Measurements from ENCODE around the gene TRMO. TPM values are rescaled to one million over a fixed set of nuclear protein-coding genes. Genes with fewer than 3 reads are reported as not detected.

The TRMO gene
- total and polyA plus RNA-seq, 2 donors (not counting 1 experiment from before 2014, with no cell fraction given): 12.9 to 15.8 TPM

DNA sequence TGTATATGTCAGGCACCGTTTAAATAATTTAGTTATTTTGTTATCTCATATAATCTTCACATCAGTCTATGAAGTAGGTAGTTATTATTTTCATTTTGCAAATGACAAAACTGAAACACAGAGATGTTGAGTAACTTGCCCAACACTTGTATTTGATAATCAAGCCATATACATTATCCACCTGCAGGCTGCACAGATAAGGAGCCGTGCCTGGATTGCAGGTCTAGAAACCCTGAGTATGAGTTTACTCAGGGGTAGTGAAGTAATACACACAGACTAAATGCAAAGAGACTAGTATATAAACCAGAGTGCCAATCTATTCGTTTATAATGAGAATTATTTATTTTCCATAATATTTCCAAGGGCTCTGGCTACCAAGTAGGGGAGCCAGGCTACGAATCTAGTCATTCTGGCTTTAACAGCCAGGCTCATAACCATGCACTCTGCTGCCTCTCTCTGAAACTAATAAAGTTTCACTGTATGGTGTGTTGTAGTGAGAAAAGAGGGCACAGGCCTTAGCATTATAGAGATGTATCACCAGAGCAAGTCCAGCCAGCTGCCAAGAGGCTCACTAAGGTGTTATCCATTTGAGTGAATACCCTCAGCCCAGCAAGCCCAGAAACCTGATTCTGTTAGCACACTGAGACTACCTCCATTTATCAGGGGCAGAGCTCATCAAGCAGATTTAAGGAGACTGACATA is 11.1 kb upstream of the TRMO start:
- Histone ChIP-seq H3K36me3 (ENCODE audit: control insufficient read depth, insufficient read depth, low read length) (no peaks in the 10 kb centered on the region), H4K20me1 (ENCODE audit: control insufficient read depth, extremely low read depth, insufficient read depth, low read length) (no peaks in the 10 kb centered on the region), H3K4me2 (ENCODE audit: extremely low read depth, insufficient read depth, low read length) (no peak overlapping the region), H3K27me3 (ENCODE audit: control insufficient read depth, insufficient read depth, low read length) (peaks cover 28% of the 10 kb centered on the region), H3K4me1 (ENCODE audit: control insufficient read depth, extremely low read depth, insufficient read depth, low read length) (no peaks in the 10 kb centered on the region), H3K9ac (ENCODE audit: insufficient read depth, low read length) (no peak overlapping the region), H3K27ac (ENCODE audit: insufficient read depth, low read length) (no peak overlapping the region), H3K4me3 (replicated peaks in 1 of 4; ENCODE audit: control extremely low read depth in 1 of 4, insufficient read depth in 1 of 4, low read depth in 3 of 4, low read length in 4 of 4) (no peak overlapping the region), H2AFZ (ENCODE audit: low read length) (no peak overlapping the region), H3K79me2 (ENCODE audit: control insufficient read depth, insufficient read depth, low read length) (no peaks in the 10 kb centered on the region), H3K9me3 (ENCODE audit: control insufficient read depth, insufficient read depth, low read depth, low read length) (no peaks in the 10 kb centered on the region)
- no peak for DNase-seq (ENCODE audit: low read depth in 2 of 2)
- no peak for TF ChIP-seq EZH2 (IDR thresholded peaks at IDR 0.05; ENCODE audit: low read length, missing control alignments)
- TF ChIP-seq, protein P1, sequence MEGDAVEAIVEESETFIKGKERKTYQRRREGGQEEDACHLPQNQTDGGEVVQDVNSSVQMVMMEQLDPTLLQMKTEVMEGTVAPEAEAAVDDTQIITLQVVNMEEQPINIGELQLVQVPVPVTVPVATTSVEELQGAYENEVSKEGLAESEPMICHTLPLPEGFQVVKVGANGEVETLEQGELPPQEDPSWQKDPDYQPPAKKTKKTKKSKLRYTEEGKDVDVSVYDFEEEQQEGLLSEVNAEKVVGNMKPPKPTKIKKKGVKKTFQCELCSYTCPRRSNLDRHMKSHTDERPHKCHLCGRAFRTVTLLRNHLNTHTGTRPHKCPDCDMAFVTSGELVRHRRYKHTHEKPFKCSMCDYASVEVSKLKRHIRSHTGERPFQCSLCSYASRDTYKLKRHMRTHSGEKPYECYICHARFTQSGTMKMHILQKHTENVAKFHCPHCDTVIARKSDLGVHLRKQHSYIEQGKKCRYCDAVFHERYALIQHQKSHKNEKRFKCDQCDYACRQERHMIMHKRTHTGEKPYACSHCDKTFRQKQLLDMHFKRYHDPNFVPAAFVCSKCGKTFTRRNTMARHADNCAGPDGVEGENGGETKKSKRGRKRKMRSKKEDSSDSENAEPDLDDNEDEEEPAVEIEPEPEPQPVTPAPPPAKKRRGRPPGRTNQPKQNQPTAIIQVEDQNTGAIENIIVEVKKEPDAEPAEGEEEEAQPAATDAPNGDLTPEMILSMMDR (conservative IDR thresholded peaks at IDR 0.05 in 1 of 2, IDR thresholded peaks at IDR 0.05 in 1 of 2; ENCODE audit: low read depth in 1 of 2, low read length in 2 of 2): no peak

DNA sequence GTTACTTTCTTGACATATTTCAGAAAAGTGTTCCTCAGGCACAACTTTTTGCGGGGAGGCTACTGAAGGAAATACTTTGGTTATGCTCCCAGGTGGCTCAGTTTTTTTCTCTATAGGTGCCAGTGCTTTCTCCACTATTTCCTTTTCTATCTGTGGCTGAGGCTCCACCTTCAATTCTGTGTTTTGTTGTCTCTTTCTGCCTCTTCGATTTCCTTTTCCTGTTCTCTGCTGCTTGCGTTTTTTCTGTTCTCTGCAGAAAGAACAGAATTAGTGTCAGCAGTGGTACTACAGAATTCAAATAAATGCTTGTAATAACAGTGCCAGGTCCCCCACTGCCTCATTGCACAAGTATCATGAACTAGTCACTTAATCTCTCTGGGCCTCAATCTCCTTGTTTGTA is 8.7 kb upstream of the TRMO start:
- Histone ChIP-seq H3K9me3 (ENCODE audit: control insufficient read depth, insufficient read depth, low read depth, low read length) (no peaks in the 10 kb centered on the region), H3K4me3 (replicated peaks in 1 of 4; ENCODE audit: control extremely low read depth in 1 of 4, insufficient read depth in 1 of 4, low read depth in 3 of 4, low read length in 4 of 4) (no peak overlapping the region), H4K20me1 (ENCODE audit: control insufficient read depth, extremely low read depth, insufficient read depth, low read length) (no peaks in the 10 kb centered on the region), H3K79me2 (ENCODE audit: control insufficient read depth, insufficient read depth, low read length) (no peaks in the 10 kb centered on the region), H3K27ac (ENCODE audit: insufficient read depth, low read length) (no peak overlapping the region), H3K4me2 (ENCODE audit: extremely low read depth, insufficient read depth, low read length) (no peak overlapping the region), H3K9ac (ENCODE audit: insufficient read depth, low read length) (no peak overlapping the region), H3K4me1 (ENCODE audit: control insufficient read depth, extremely low read depth, insufficient read depth, low read length) (no peaks in the 10 kb centered on the region), H3K36me3 (ENCODE audit: control insufficient read depth, insufficient read depth, low read length) (no peaks in the 10 kb centered on the region), H2AFZ (ENCODE audit: low read length) (no peak overlapping the region), H3K27me3 (ENCODE audit: control insufficient read depth, insufficient read depth, low read length) (peaks cover 13% of the 10 kb centered on the region)
- no peak for DNase-seq (ENCODE audit: low read depth in 2 of 2)
- TF ChIP-seq, protein P1 (conservative IDR thresholded peaks at IDR 0.05 in 1 of 2, IDR thresholded peaks at IDR 0.05 in 1 of 2; ENCODE audit: low read depth in 1 of 2, low read length in 2 of 2): no peak
- peak; percentile 8 for TF ChIP-seq EZH2 (IDR thresholded peaks at IDR 0.05; ENCODE audit: low read length, missing control alignments)

DNA sequence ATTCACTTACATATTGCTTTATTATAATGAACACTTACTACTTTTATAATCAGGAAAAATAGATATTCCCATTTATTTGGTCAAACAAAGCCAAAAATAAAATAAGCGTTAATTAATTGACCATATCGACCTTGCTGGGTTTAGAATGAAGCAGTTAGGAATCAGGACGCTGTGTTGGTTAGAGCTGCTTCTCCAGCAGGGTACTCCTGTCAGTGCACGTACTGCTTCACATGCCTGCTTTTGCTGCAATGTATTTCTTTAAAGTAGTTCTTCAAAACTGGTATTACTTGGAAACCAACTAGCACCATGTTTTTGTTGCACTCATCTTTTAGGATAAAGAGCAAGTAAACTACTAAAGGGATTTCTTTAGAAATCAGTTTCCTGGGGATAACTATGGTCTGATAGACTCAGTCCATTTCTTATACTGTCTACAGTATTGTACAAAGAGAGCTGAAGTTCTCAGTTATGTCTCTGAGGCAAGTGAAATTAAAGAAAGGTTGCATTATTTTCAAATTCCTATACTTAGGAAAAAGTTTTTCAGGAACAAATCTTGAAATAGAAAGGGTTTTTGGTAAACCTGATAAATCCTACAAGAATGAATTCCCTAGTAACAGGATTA is 6.8 kb upstream of the TRMO start:
- Histone ChIP-seq H3K9ac (ENCODE audit: insufficient read depth, low read length) (no peak overlapping the region), H3K79me2 (ENCODE audit: control insufficient read depth, insufficient read depth, low read length) (no peaks in the 10 kb centered on the region), H3K27ac (ENCODE audit: insufficient read depth, low read length) (no peak overlapping the region), H3K4me2 (ENCODE audit: extremely low read depth, insufficient read depth, low read length) (no peak overlapping the region), H3K27me3 (ENCODE audit: control insufficient read depth, insufficient read depth, low read length) (peaks cover 8% of the 10 kb centered on the region), H3K9me3 (ENCODE audit: control insufficient read depth, insufficient read depth, low read depth, low read length) (no peaks in the 10 kb centered on the region), H3K4me3 (replicated peaks in 1 of 4; ENCODE audit: control extremely low read depth in 1 of 4, insufficient read depth in 1 of 4, low read depth in 3 of 4, low read length in 4 of 4) (no peak overlapping the region), H4K20me1 (ENCODE audit: control insufficient read depth, extremely low read depth, insufficient read depth, low read length) (no peaks in the 10 kb centered on the region), H3K4me1 (ENCODE audit: control insufficient read depth, extremely low read depth, insufficient read depth, low read length) (no peaks in the 10 kb centered on the region), H2AFZ (ENCODE audit: low read length) (no peak overlapping the region), H3K36me3 (ENCODE audit: control insufficient read depth, insufficient read depth, low read length) (no peaks in the 10 kb centered on the region)
- DNase-seq (ENCODE audit: low read depth in 2 of 2): no peak
- TF ChIP-seq, protein P1 (conservative IDR thresholded peaks at IDR 0.05 in 1 of 2, IDR thresholded peaks at IDR 0.05 in 1 of 2; ENCODE audit: low read depth in 1 of 2, low read length in 2 of 2): no peak
- TF ChIP-seq EZH2 (IDR thresholded peaks at IDR 0.05; ENCODE audit: low read length, missing control alignments): no peak
